ENCODE results near the gene NDUFS5. TPM values are rescaled to one million over a fixed set of nuclear protein-coding genes. Genes with fewer than 3 reads are reported as not detected.
"Not testable (repeated sequence)": the region's sequence is repeated elsewhere in the genome, so short reads cannot be mapped to it uniquely, and the experiment has no call there.

The NDUFS5 gene
- total RNA-seq, 1 experiment from 2014 or later: 701 TPM

- DNase-seq: no peak
These were observed 17.4 kb downstream of the NDUFS5 start for GRCh38 chr1:39043513-39043912.

GRCh38 chr1:39044762-39045161 lies 18.6 kb downstream of the NDUFS5 start:
- Histone ChIP-seq H3K27ac (no peak overlapping the region), H3K36me3 (no peaks in the 10 kb centered on the region), H3K4me3 (no peak overlapping the region), H3K27me3 (no peaks in the 10 kb centered on the region), H3K4me1 (no peaks in the 10 kb centered on the region), H3K9me3 (replicated peaks) (no peaks in the 10 kb centered on the region)
- no peak for DNase-seq

More at GRCh38 chr1:39043513-39043912, 17.4 kb downstream of the NDUFS5 start:
- no peaks in the 10 kb centered on the region for H3K9me3 ChIP-seq (replicated peaks)
- H3K4me3 ChIP-seq: no peak overlapping the region
- H3K27ac ChIP-seq: no peak overlapping the region
- H3K36me3 ChIP-seq: peaks cover 1% of the 10 kb centered on the region; the same call in 1 of the 2 replicates
- no peaks in the 10 kb centered on the region for H3K27me3 ChIP-seq
- no peaks in the 10 kb centered on the region for H3K4me1 ChIP-seq

GRCh38 chr1:39045231-39045630 lies 19.1 kb downstream of the NDUFS5 start:
- Histone ChIP-seq H3K9me3 (replicated peaks) (no peaks in the 10 kb centered on the region), H3K36me3 (no peaks in the 10 kb centered on the region), H3K27me3 (no peaks in the 10 kb centered on the region), H3K27ac (no peak overlapping the region), H3K4me3 (no peak overlapping the region), H3K4me1 (no peaks in the 10 kb centered on the region)
- no peak for DNase-seq

- Histone ChIP-seq H3K4me1 (no peaks in the 10 kb centered on the region), H3K27ac (no peak overlapping the region), H3K9me3 (replicated peaks) (no peaks in the 10 kb centered on the region), H3K27me3 (no peaks in the 10 kb centered on the region), H3K4me3 (no peak overlapping the region), H3K36me3 (no peaks in the 10 kb centered on the region)
- DNase-seq: no peak
These were observed 20.6 kb downstream of the NDUFS5 start for GRCh38 chr1:39046613-39047210.

- Histone ChIP-seq H3K4me3 (no peak overlapping the region), H3K4me1 (no peaks in the 10 kb centered on the region), H3K27ac (no peak overlapping the region), H3K27me3 (no peaks in the 10 kb centered on the region), H3K36me3 (no peaks in the 10 kb centered on the region), H3K9me3 (replicated peaks) (no peaks in the 10 kb centered on the region)
- peak; percentile 15 to 21 for DNase-seq
These were observed 21.5 kb downstream of the NDUFS5 start for GRCh38 chr1:39047374-39048229.

- Histone ChIP-seq H3K4me1 (no peaks in the 10 kb centered on the region), H3K36me3 (no peaks in the 10 kb centered on the region), H3K27me3 (no peaks in the 10 kb centered on the region), H3K9me3 (replicated peaks) (no peaks in the 10 kb centered on the region), H3K4me3 (no peak overlapping the region), H3K27ac (no peak overlapping the region)
- DNase-seq: no peak
These were observed 22.7 kb downstream of the NDUFS5 start for GRCh38 chr1:39048745-39049370.

- no peak overlapping the region for H3K27ac ChIP-seq
- no peak for DNase-seq
These were observed 23.9 kb downstream of the NDUFS5 start for GRCh38 chr1:39050001-39050400.

GRCh38 chr1:39051193-39051850 lies 25.2 kb downstream of the NDUFS5 start:
- not testable (repeated sequence) for DNase-seq, H3K36me3 ChIP-seq, H3K27me3 ChIP-seq

More at GRCh38 chr1:39050001-39050400, 23.9 kb downstream of the NDUFS5 start:
- H3K4me1 ChIP-seq: no peaks in the 10 kb centered on the region
- H3K27me3 ChIP-seq: no peaks in the 10 kb centered on the region
- H3K9me3 ChIP-seq (replicated peaks): no peaks in the 10 kb centered on the region
- no peak overlapping the region for H3K4me3 ChIP-seq
- no peaks in the 10 kb centered on the region for H3K36me3 ChIP-seq

GRCh38 chr1:39051956-39052355 lies 25.8 kb downstream of the NDUFS5 start:
- H3K4me1 ChIP-seq: no peaks in the 10 kb centered on the region
- no peak for DNase-seq
- H3K36me3 ChIP-seq: no peaks in the 10 kb centered on the region
- H3K4me3 ChIP-seq: no peak overlapping the region
- H3K27me3 ChIP-seq: no peaks in the 10 kb centered on the region
- no peaks in the 10 kb centered on the region for H3K9me3 ChIP-seq (replicated peaks)
- H3K27ac ChIP-seq: no peak overlapping the region

More at GRCh38 chr1:39051193-39051850, 25.2 kb downstream of the NDUFS5 start:
- H3K4me1 ChIP-seq; H3K4me3 ChIP-seq; H3K9me3 ChIP-seq (replicated peaks); H3K27ac ChIP-seq: not testable (repeated sequence)

- not testable (repeated sequence) for H3K27ac ChIP-seq, H3K4me3 ChIP-seq, DNase-seq
These were observed 29.1 kb downstream of the NDUFS5 start for GRCh38 chr1:39055213-39055710.

GRCh38 chr1:39061516-39061915 lies 35.4 kb downstream of the NDUFS5 start:
- H3K27ac ChIP-seq; DNase-seq; H3K4me1 ChIP-seq; H3K9me3 ChIP-seq (replicated peaks); H3K36me3 ChIP-seq; H3K27me3 ChIP-seq; H3K4me3 ChIP-seq: not testable (repeated sequence)

More at GRCh38 chr1:39055213-39055710, 29.1 kb downstream of the NDUFS5 start:
- not testable (repeated sequence) for H3K9me3 ChIP-seq (replicated peaks); H3K4me1 ChIP-seq; H3K27me3 ChIP-seq; H3K36me3 ChIP-seq

- Histone ChIP-seq H3K27ac (no peak overlapping the region), H3K4me1 (no peaks in the 10 kb centered on the region), H3K9me3 (replicated peaks) (no peaks in the 10 kb centered on the region), H3K36me3 (no peaks in the 10 kb centered on the region), H3K4me3 (no peak overlapping the region), H3K27me3 (no peaks in the 10 kb centered on the region)
- no peak for DNase-seq
These were observed 35.8 kb downstream of the NDUFS5 start for GRCh38 chr1:39061951-39062350.

- Histone ChIP-seq H3K9me3 (replicated peaks) (no peaks in the 10 kb centered on the region), H3K4me1 (no peaks in the 10 kb centered on the region), H3K27ac (no peak overlapping the region), H3K36me3 (no peaks in the 10 kb centered on the region), H3K27me3 (no peaks in the 10 kb centered on the region), H3K4me3 (no peak overlapping the region)
- DNase-seq: no peak
These were observed 37.0 kb downstream of the NDUFS5 start for GRCh38 chr1:39063191-39063590.

- DNase-seq: no peak
- Histone ChIP-seq H3K27me3 (no peaks in the 10 kb centered on the region), H3K27ac (no peak overlapping the region), H3K4me1 (no peaks in the 10 kb centered on the region), H3K36me3 (no peaks in the 10 kb centered on the region), H3K4me3 (no peak overlapping the region), H3K9me3 (replicated peaks) (no peaks in the 10 kb centered on the region)
These were observed 37.6 kb downstream of the NDUFS5 start for GRCh38 chr1:39063775-39064174.

GRCh38 chr1:39065542-39065941 lies 39.4 kb downstream of the NDUFS5 start:
- DNase-seq: no peak
- H3K9me3 ChIP-seq (replicated peaks): no peaks in the 10 kb centered on the region
- H3K27ac ChIP-seq: no peak overlapping the region
- no peaks in the 10 kb centered on the region for H3K36me3 ChIP-seq
- H3K4me3 ChIP-seq: no peak overlapping the region
- no peaks in the 10 kb centered on the region for H3K4me1 ChIP-seq
- H3K27me3 ChIP-seq: no peaks in the 10 kb centered on the region

All from SJCRH30 (cell line).